HG02870 (cell line): ENCODE measurements around the gene STEAP2.
A peak's percentile ranks its signal among the peaks of the same experiment; 100 is the strongest.
"Not testable (repeated sequence)": the region's sequence is repeated elsewhere in the genome, so short reads cannot be mapped to it uniquely, and the experiment has no call there.

Source experiments
- ATAC-seq: cut with Tn5 transposase; IDR thresholded peaks from one replicate; pipeline ENCODE4 v1.9.1; 2021; ENCODE audit warnings: mild to moderate bottlenecking, moderate library complexity; ENCODE audit not compliant: unreplicated experiment

Gene STEAP2

DNA sequence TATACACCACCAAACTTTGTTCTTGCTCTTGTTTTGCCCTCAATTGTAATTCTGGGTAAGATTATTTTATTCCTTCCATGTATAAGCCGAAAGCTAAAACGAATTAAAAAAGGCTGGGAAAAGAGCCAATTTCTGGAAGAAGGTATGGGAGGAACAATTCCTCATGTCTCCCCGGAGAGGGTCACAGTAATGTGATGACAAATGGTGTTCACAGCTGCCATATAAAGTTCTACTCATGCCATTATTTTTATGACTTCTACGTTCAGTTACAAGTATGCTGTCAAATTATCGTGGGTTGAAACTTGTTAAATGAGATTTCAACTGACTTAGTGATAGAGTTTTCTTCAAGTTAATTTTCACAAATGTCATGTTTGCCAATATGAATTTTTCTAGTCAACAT lies 20.9 kb downstream of the STEAP2 start:
- ATAC-seq = no peak

DNA sequence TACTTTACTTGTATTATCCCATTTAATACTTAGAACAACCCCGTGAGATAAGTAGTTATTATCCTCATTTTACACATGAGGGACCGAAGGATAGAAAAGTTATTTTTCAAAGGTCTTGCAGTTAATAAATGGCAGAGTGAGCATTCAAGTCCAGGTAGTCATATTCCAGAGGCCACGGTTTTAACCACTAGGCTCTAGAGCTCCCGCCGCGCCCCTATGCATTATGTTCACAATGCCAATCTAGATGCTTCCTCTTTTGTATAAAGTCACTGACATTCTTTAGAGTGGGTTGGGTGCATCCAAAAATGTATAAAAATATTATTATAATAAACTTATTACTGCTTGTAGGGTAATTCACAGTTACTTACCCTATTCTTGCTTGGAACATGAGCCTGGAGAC lies 22.0 kb downstream of the STEAP2 start:
- ATAC-seq = no peak

DNA sequence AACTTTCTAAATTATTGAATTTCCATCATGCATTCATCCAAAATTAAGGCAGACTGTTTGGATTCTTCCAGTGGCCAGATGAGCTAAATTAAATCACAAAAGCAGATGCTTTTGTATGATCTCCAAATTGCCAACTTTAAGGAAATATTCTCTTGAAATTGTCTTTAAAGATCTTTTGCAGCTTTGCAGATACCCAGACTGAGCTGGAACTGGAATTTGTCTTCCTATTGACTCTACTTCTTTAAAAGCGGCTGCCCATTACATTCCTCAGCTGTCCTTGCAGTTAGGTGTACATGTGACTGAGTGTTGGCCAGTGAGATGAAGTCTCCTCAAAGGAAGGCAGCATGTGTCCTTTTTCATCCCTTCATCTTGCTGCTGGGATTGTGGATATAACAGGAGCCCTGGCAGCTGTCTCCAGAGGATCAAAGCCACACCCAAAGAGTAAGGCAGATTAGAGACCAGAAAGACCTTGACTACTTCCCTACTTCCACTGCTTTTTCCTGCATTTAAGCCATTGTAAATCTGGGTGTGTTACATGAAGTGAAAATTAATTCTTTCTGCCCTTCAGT lies 25.3 kb downstream of the STEAP2 start:
- ATAC-seq = no peak

DNA sequence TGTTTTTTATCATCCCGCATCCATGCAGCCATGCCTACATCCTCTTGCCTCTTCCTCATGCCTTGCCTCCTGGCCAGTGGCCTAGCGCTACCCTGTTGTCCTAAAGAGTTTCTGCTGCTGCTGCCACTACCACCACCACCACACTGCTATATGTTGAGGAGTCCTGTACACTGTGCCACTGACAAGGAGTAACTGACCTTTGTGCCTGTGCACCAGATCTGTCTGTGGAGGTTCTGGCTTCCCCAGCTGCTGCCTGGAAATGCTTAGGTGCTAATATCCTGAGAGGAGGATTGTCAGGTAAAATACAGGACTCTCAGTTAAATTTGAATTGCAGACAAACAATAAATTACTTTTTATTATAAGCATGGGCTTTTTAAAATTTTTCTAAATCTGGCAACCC lies 26.5 kb downstream of the STEAP2 start:
- no peak for ATAC-seq

DNA sequence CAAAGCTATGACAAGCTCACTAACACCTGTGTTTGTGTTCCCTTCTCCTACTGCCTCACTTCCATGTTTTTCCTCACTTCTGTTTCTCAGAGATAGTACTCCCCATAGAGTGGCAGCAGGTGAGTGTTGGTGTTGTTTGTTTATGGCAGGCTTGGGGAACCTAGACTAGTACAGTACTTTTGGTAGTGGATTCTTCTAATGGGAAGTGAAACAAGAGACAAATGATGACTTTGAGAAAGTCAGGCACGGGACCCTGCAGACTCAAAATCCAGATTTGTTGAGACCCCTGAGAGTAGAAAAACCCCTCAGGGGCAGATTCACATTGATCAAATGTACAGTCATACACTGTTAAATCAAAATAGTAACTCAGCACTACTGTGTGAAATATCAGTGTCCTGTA lies 27.0 kb downstream of the STEAP2 start:
- ATAC-seq = no peak

DNA sequence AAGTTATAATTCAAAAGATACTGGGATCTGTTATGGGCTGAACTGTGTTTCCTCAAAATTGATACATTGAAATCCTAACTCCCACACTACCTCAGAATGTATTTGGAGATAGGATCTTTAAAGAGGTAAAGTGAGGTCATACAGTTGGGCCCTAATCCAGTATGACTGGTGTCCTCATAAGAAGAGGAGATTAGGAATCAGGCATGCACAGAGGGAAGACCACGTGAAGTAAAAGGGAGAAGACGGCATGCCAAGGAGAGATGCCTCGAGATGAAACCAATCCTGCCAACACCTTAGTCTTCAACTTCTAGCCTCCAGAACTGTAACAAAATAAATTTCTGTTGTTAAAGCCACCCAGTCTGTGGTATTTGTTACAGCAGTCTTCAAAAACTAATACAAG lies 27.5 kb downstream of the STEAP2 start:
- ATAC-seq = no peak

DNA sequence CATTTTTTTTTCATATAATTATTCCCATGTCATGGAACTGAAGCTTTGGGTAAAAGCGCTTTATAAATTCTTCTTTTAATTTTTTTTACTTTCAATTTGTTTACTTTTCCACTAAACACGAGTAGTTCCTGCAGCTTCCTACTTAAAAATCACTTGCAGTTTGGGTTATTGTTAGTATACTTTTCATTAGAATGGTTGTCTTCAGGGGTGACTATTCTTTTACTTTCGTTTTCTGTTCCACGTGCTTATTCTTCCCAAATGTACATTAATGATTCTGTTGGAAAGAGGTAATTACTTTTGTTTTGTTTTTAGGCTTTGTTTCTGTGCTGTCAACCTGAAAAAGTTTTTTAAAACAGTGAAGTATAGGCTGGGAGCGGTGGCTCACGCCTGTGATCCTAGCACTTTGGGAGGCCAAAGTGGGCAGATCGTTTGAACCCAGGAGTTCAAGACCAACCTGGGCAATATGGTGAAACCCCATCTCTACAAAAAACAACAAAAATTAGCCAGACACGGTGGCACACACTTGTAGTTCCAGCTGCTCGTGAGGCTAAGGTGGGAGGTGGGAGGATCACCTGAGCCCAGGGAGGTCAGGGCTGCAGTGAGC lies 28.2 kb downstream of the STEAP2 start:
- ATAC-seq = no peak

DNA sequence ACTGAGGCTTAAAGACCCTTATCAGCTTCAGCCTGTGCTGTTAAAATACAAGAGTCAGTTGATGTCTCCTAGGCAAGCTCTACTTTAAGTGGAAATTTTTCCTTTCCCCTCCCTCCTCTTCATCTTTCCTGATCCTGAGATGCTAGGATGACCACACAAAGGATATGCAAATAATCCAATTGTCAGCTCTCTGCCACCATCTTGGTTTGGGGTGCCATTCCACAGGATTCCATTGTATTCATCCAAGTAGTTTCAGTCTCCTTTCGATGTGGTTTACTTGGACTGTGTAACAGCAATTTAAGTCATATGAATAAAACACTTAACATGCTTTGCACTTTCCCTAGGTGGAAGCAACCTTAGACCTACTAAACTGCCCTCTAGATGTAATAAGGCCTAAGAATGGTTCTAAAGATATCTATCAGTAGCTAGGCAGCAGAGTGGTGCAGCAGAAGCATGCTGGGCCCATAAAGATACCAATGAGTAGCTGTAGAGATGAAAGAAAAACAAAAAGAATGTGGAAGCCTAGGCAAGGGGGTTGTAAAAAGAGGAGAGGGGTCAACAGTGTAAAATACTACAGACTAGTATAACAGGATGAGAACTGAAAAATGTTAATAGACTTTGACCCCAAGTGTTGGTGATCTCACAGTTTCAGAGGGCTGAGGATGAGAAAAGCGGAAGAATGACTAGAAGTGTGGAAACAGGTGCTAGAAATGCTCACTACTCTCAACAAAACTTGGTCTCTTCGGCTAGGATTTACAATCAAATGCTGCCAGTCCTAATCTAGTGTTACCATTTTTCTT lies 31.0 kb downstream of the STEAP2 start:
- ATAC-seq = peak; percentile 74

DNA sequence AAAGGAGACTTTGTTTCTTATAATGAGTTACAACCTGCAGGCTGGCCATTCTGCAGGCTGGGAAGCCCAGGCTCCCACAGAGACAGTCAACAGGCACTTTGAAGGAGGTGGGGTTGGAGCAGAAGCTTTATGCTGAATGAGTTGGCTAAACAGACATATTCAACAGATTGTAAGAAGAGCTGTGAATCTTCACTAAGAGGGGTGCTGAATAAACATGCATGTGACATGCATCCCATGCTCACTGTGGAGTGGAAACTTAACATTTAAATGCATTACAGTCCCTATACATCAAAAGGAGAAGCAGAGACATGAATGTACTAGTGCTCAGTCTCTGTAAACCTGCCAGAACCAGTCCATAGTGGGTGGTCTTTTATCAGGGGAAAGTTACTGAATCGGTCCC lies 32.0 kb downstream of the STEAP2 start:
- ATAC-seq = no peak

DNA sequence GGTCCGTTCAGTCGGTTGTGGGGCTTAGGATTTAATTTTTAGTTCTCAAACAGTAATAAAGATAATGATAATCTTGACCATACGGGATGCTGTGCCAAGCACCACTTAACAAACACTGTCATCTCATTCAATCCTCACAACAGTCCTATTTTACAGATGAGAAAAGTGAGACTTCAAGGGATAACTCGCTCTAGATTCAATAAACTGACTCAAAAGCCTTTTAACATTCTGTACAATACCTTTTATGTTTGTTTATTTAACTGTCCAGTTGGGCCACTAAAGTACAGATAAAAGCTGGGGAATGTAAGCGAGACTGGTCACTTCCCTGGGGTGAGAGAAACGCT lies 33.0 kb downstream of the STEAP2 start:
- no peak for ATAC-seq

DNA sequence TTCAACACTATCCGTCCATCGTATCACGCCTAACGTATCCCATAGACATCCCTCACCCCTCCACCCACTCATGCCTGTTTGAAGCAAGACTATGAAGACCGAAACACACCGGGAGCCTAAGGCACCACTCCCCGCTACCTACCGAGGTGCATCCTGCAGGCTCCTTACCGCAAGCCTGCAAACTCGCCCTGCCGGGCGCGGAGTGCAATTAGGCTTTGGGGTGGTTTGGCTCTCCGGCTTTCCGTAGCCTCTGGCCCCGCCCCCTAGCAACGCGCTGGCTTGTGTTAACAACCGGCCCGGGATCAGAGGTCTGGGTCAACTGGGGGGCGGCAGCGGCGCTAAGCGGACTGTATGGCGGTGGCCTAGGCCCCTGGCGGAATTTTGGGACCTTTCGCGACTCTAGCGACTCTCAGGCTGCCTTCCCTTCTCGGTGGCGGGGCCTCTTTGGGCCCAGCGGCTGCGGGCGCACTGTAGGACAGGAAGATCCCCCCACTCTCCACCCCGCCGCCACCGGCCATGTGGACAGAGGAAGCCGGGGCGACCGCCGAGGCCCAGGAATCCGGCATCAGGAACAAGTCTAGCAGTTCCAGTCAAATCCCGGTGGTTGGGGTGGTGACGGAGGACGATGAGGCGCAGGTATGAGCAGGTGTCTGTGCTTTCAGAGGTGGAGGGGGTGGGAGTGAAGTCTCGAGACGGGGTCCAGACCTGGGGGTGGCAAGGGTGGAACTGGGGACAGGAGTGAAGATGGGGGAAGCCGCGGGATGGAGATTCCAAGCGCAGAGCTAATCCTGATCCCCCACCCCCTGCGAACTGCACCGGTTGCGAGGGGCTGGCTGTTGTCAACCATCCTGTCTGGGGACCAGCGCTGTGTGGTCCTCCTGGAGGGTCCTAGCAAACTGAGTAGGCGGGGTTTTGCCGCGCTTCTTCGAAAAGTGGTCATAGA lies 33.6 kb downstream of the STEAP2 start, which contains the start of gene CFAP69:
TSS of gene CFAP69 (plus strand) at position 266 of the 943 bp plus-strand sequence. CDS start at position 517, 251 bp downstream.
- ATAC-seq = peak; percentile 73

DNA sequence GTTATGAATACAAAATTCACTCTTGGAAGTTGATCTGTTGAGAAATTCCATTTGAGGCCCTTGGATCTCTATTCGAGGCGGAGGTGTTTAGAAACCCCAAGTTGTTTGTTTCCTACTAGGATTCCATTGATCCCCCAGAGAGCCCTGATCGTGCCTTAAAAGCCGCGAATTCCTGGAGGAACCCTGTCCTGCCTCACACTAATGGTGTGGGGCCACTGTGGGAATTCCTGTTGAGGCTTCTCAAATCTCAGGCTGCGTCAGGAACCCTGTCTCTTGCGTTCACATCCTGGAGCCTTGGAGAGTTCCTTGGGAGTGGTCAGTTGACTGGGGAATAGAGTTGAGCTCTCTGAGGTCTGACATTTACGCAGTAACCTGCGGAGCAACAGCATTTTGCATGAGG lies 34.6 kb downstream of the STEAP2 start:
- ATAC-seq = no peak

DNA sequence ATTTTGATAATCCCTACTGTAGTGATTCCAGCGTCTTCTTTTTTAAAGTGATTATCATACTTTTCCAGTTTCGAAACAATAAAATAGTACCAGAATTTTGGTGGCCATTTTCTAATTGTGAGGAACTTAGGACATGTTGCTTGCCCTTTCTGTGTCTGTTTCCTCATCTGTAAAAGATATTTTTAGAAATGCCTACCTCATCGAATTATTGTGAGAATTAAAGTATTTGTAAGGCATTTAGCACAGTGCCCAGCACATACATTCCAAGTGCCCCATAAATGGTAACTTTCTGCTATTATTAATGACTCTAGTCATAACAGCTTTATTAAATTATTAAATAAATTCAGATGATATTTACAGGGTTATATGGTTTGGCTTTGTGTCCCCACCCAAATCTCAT lies 37.2 kb downstream of the STEAP2 start:
- ATAC-seq = no peak

DNA sequence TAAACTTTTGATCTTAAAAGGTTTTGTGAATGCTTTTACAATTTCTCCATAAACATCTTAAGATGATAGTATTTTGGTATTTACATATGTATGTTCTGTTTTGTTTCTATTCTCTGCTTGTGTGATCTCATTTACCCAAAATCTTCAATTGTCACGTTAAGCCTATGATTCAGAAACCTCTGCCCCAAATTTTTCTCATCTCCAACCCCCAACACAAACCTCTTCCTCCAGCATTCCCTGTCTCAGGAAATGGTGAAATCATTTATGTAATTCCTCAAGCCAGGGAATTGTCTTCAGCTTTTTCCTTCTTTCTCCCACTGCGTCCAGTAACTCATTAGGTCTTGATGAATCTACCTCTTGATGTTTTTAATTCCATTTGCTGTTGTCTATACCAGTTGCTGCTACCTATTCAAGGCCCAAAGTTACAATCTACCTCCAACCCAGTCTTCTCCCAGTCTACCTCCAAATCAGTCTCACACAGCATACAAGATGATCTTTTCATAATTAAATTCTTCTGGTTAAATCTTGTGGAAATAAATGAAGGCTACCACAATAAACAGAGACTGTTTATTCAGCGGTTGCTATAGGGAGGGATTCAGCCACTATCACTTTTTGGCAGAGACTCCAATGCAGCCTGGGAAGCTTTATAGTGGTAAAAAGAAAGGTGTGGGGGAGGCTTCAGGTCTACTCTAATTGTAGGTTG lies 39.2 kb downstream of the STEAP2 start:
- ATAC-seq = no peak

DNA sequence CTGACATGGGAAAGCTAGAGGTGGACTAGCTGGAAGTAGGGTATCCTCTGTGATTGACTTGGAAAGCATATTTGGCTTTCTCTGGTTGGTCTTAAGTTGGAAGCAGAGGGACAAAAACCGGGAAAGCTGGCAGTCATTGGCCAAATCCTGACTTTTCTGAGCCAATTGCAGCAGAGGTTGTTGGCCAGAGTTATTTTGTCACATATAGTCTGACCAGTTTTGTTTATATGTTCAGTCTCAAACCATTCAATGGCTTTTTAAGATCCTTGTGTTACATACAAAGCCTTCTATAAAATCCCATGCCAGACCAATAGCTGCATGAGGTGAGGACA lies 39.7 kb downstream of the STEAP2 start:
- ATAC-seq = no peak

DNA sequence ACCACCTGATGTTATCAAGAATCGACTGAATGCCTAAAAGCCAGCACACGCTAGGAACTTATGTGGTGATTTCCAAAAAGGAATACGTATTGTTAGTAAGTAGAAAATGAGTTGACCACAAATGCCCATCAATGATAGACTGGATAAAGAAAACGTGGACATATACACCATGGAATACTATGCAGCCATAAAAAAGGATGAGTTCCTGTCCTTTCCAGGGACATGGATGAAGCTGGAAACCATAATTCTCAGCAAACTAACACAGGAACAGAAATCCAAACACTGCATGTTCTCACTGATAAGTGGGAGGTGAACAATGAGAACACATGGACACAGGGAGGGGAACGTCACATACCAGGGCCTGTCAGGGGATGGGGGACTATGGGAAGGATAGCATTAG lies 44.5 kb downstream of the STEAP2 start:
- ATAC-seq = not testable (repeated sequence)

DNA sequence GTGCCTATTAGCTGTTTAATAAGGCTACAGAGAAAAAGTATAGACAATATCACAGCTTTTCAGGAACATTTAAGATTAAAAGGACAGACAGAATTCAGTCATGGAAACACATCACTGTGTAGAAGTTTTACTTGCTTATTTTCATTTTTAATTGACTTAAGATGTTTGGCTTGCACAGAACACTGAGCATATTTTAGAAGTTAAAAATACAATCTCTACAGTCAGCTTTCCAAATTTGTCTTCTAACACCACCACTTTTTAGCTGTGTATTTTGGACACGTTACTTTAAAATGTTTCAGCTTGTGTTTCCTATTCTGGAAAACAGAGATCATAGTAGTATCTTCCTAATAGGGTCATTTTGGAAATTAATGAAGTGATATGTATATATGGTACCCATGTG lies 45.2 kb downstream of the STEAP2 start:
- no peak for ATAC-seq

DNA sequence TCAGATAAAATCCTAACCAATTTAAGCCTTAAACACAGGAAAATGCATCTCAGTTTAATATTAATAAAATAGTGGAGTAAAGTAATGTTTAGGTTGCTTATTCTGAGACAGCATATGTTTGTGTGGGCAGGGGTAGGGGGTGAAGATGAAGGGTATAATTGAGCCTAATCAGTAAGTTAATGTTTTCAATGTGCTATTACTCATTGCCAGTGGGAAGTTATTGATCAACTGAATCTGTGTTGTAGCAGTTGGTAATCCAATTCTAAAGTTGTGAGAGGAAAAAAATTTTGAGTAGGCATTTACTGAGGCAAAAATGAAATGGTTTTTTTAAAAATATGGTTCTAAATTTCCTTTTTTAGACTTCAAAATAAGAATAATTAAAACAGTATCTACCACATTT lies 49.9 kb downstream of the STEAP2 start:
- ATAC-seq = no peak

DNA sequence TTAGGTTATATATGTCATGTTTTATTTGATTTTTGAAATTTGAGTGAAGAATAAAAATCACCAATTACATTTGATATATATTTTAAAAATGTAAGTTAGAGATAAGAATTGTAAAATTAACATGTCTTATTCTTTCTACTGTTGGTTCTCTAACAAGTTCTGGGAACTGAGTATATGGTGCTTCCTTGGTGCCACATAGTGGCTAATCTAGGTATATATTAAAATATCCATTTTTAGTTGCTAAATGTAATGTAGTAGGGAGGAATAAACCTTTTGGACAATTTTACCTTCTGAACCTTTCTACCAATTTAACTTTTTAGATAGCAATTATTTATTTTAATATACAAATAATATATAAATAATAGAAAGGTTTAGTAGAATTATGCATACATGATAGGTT lies 50.9 kb downstream of the STEAP2 start:
- ATAC-seq = peak; percentile 80

DNA sequence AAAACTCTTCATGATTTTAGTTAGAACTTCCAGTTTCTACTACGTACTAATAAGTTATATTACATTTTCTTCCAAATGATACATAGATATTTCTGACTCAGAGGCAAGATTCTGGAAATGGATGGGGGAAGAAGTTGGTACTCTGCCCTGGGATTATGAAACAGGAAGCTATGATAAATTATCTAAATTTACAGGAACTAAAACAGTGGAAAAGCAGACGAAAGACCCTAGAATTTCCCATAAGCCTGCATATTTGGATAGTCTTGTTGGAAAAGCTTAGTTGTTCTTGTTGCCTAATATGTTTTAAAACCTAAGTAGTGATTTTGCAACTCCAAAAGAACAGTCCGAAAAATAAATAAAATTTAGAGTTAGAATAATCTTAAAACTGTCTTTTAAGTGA lies 55.3 kb downstream of the STEAP2 start:
- ATAC-seq = no peak
